Upper lobe of right lung (tissue), 1 donor: ENCODE data around the gene CLASP1. TPM values are rescaled to one million over a fixed set of nuclear protein-coding genes. Genes with fewer than 3 reads are reported as not detected.
"Not testable (repeated sequence)": the region's sequence is repeated elsewhere in the genome, so short reads cannot be mapped to it uniquely, and the experiment has no call there.

Experiments
- ATAC-seq: fragments of 200-7000 bp; cut with Tn5 transposase; one replicate; pipeline ENCODE4 v1.9.1; 2020; ENCODE audit warnings: mild to moderate bottlenecking, moderate library complexity
- DNase-seq: peaks from one replicate; pipeline ENCODE4 v3.0.0-alpha.2; 2020
- H3K27ac ChIP-seq: fragments of 200-600 bp; one replicate; pipeline ENCODE4 v1.8.0; 2022
- H3K27me3 ChIP-seq: fragments of 200-600 bp; one replicate; pipeline ENCODE4 v1.8.0; 2022; ENCODE audit warnings: mild to moderate bottlenecking
- H3K36me3 ChIP-seq: fragments of 200-600 bp; one replicate; pipeline ENCODE4 v1.8.0; 2022
- H3K4me1 ChIP-seq: fragments of 200-600 bp; one replicate; pipeline ENCODE4 v1.8.0; 2022
- H3K4me3 ChIP-seq: fragments of 200-600 bp; one replicate; pipeline ENCODE4 v1.8.0; 2022; ENCODE audit warnings: mild to moderate bottlenecking
- H3K9me3 ChIP-seq: fragments of 200-600 bp; one replicate; pipeline ENCODE4 v1.8.0; 2022
- intact Hi-C: fragments of 100-400 bp; cut with DNase I; formaldehyde crosslinking; loops from one replicate; pipeline ENCODE4 v1.11.0; 2022
- total RNA-seq: library from RNA; stranded (reverse); fragmentation: NEBNext Ultra II Directional; extraction: Animal tissue kit (Norgen Biotek cat#: 25700); gene quantifications from one replicate; pipeline ENCODE4 v1.2.1, GENCODE V29; 2021
- TF ChIP-seq, protein P1 (sequence below): fragments of 200-600 bp; IDR thresholded peaks from one replicate; pipeline ENCODE4 v1.8.0; 2022; ENCODE audit warnings: antibody characterized with exemption
- donor health status: DM: no; HTN: yes; CAD: no; lungs with severe emphysema.

The CLASP1 gene
- total RNA-seq, 1 donor from 2014 or later = 44.5 TPM

DNA sequence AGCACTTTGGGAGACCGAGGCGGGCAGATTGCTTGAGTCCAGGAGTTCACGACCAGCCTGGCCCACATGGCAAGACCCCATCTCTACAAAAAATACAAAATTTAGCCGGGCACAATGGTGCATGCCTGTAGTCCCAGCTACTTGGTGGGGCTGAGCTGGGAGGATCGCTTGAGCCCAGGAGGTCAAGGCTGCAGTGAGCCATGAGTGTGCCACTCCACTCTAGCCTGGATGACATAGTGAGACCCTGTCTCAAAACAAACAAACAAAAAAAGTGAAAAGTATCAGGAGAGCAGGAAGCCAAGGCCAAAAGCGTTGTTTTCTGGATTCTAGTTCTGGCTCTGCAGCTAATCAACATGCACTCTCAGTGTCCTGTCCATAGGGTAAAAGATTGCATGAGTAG is 10.7 kb upstream of the CLASP1 start:
- no peaks in the 10 kb centered on the region for H3K27me3 ChIP-seq
- no peak for DNase-seq
- TF ChIP-seq, protein P1, sequence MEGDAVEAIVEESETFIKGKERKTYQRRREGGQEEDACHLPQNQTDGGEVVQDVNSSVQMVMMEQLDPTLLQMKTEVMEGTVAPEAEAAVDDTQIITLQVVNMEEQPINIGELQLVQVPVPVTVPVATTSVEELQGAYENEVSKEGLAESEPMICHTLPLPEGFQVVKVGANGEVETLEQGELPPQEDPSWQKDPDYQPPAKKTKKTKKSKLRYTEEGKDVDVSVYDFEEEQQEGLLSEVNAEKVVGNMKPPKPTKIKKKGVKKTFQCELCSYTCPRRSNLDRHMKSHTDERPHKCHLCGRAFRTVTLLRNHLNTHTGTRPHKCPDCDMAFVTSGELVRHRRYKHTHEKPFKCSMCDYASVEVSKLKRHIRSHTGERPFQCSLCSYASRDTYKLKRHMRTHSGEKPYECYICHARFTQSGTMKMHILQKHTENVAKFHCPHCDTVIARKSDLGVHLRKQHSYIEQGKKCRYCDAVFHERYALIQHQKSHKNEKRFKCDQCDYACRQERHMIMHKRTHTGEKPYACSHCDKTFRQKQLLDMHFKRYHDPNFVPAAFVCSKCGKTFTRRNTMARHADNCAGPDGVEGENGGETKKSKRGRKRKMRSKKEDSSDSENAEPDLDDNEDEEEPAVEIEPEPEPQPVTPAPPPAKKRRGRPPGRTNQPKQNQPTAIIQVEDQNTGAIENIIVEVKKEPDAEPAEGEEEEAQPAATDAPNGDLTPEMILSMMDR = no peak
- H3K9me3 ChIP-seq = no peaks in the 10 kb centered on the region
- H3K27ac ChIP-seq = no peak overlapping the region
- H3K4me1 ChIP-seq = no peaks in the 10 kb centered on the region
- no peak for ATAC-seq
- intact Hi-C loops = loop anchor here (10.0 kb wide), 1 partner anchor 125 kb away; the partner anchor contains the start of gene RNU4ATAC
- no peak overlapping the region for H3K4me3 ChIP-seq
- no peaks in the 10 kb centered on the region for H3K36me3 ChIP-seq

DNA sequence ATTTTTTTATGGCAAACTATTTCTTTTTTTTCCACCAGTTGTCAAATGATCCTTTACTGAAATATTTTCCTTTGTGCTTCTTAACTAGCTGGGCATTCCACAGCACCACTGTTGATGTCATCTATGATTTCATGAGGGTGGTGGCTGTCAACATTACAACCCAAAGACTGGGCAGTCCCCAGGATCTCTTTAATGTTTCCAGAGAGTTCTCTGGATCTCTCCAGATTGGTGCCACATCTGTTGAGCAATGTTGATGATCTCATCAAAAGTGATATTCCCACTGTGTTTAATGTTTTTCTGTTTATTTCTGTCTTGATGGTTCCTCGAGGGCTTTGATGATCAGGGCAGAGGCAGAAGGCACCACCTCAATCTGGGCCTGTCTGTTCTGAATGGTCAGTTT is 9.1 kb upstream of the CLASP1 start:
- not testable (repeated sequence) for ATAC-seq

DNA sequence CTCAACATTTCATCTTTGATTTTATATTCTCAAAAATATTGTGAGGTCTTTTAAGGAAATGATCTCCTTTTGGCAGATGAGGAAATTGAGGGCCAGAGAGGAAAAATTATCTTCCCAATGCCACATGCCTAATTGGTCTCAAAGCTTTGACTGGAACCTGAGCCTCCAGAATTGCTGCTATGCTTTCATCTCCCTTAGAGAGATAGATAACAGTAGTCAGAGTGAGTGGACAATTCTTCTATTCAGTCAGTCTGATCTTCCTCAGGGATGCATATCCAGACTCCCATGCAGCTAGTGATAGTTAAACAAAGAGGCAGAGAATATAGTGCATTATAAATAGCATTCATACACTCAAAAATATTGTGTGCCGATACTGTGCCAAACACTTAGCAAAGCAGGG is 3.8 kb upstream of the CLASP1 start:
- H3K36me3 ChIP-seq = no peaks in the 10 kb centered on the region
- TF ChIP-seq, protein P1 = no peak
- no peak overlapping the region for H3K27ac ChIP-seq
- H3K9me3 ChIP-seq = no peaks in the 10 kb centered on the region
- H3K27me3 ChIP-seq = no peaks in the 10 kb centered on the region
- DNase-seq = no peak
- ATAC-seq = no peak
- intact Hi-C loops = loop anchor here (10.0 kb wide), 1 partner anchor 118 kb away; the partner anchor contains the start of gene RNU4ATAC
- H3K4me1 ChIP-seq = peaks cover 16% of the 10 kb centered on the region
- H3K4me3 ChIP-seq = no peak overlapping the region

More for the DNA sequence above, 9.1 kb upstream of the CLASP1 start:
- DNase-seq, H3K4me3 ChIP-seq, H3K27me3 ChIP-seq, H3K27ac ChIP-seq, H3K36me3 ChIP-seq, H3K4me1 ChIP-seq, H3K9me3 ChIP-seq: not testable (repeated sequence)
- intact Hi-C loops = loop anchor here (10.0 kb wide), 1 partner anchor 124 kb away; the partner anchor contains the start of gene RNU4ATAC

DNA sequence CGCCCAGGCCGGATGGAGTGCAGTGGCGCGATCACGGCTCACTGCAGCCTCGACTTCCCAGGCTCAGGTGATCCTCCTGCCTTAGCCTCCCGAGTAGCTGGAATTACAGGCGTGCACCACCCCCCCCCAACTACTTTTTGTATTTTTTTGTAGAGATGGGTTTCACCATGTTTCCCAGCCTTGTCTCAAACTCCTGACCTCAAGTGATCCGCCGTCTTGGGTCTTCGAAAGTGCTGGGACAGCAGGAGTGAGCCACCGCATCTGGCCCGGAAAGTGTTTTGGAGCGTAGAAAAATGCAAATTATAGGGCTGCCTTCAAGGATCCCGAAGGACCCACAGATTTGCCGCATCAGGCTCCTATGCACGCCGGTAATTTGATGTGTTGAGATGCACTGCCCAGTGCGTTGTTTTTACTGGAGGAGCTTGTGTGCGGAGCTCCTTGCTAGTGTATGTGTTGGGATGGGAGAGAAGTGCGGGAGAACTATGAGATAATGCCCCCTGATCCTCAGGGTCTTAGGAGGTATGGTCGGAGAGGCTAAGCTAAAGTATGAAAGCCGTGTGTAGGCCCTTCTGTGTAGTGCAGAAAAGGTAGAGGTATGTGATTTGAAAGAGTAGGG is 1.2 kb upstream of the CLASP1 start:
- Histone ChIP-seq H3K4me1 (peaks cover 27% of the 10 kb centered on the region), H3K27ac (peak overlapping the region; percentile 97), H3K9me3 (no peaks in the 10 kb centered on the region), H3K36me3 (no peaks in the 10 kb centered on the region), H3K27me3 (no peaks in the 10 kb centered on the region), H3K4me3 (peak overlapping the region; percentile 88)
- TF ChIP-seq, protein P1 = no peak
- DNase-seq = no peak
- intact Hi-C loops = loop anchor here (10.0 kb wide), 1 partner anchor 116 kb away; the partner anchor contains the start of gene RNU4ATAC
- ATAC-seq = no peak

DNA sequence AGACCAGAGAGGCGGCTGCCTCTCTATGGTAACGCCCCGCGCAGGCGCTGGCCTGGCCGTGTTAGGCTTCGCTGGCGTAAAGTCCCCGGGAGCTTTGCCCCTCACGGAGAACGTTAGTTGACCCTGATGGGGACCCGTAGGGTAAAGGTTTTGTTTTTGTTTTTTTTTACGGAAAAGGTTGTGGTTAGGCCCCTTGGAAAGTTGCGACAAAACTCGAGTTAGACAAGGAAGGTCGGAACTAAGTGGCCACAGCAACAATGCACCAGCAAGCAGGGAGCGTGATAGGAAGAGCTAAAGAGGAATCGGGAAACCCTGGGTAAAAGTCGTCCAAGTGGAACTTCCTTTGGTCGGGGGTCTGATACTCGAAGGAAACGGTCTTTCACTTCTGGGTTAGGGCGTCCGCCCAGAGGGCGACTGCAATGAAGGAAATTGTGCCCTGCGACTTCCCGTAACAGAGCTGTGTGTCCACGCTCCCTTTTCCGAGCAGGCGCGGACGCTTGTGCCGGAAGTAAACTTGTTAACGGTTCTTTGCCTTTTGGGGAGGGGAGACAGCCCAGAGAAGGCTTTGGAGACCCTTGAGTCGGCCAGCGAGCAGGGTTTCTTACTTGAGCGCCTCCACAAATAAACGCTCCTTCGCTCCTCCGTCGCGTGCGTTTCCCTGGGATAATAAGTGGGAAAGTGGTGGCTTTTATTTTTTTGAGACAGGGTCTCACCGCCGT is 493 bp upstream of the CLASP1 start:
- ATAC-seq = peak; percentile 98
- H3K4me1 ChIP-seq = peaks cover 27% of the 10 kb centered on the region
- peak overlapping the region; percentile 88 for H3K4me3 ChIP-seq
- H3K36me3 ChIP-seq = no peaks in the 10 kb centered on the region
- DNase-seq = peak; percentile 98
- no peaks in the 10 kb centered on the region for H3K9me3 ChIP-seq
- TF ChIP-seq, protein P1 = no peak
- intact Hi-C loops = loop anchor here (10.0 kb wide), 1 partner anchor 115 kb away; the partner anchor contains the start of gene RNU4ATAC
- H3K27ac ChIP-seq = peak overlapping the region; percentile 97
- no peaks in the 10 kb centered on the region for H3K27me3 ChIP-seq
